Activated T-cell treated with anti-CD3 and anti-CD28 coated beads, Interleukin-2, amount 50 U/mL, for 48 hours (primary cell): Measurements from ENCODE around the gene HSD17B8.

Source experiments
- DNase-seq, 2 experiments: peaks; one replicate each; pipeline ENCODE4 v3.0.0-alpha.2; 2020

The HSD17B8 gene

GRCh38 chr6:33171880-33172687, 32.4 kb upstream of the HSD17B8 start:
- DNase-seq = no peak

GRCh38 chr6:33172688-33173534, 31.5 kb upstream of the HSD17B8 start:
- DNase-seq = no peak

- no peak for DNase-seq
These were observed 30.8 kb upstream of the HSD17B8 start for GRCh38 chr6:33173535-33174180.

DNA sequence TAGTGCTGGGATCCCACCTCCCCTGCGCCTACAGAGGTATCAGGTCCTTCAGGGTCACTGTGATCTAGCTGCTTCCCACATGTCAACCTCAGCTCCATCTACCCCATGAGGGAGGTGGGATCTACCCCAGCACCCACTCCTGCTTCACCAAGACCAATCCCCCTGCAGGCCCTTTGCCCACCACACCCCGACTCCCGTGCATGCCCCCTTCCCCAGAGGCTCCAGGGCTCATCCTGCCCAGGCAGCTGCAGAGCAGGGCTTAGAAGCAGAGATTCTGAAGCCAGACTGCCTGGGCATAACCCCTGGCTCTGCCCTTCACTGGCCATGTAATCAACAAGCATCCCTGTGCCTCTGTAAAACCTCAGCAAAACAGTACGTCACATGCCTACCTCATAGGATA, 29.7 kb upstream of the HSD17B8 start:
- DNase-seq = no peak

DNA sequence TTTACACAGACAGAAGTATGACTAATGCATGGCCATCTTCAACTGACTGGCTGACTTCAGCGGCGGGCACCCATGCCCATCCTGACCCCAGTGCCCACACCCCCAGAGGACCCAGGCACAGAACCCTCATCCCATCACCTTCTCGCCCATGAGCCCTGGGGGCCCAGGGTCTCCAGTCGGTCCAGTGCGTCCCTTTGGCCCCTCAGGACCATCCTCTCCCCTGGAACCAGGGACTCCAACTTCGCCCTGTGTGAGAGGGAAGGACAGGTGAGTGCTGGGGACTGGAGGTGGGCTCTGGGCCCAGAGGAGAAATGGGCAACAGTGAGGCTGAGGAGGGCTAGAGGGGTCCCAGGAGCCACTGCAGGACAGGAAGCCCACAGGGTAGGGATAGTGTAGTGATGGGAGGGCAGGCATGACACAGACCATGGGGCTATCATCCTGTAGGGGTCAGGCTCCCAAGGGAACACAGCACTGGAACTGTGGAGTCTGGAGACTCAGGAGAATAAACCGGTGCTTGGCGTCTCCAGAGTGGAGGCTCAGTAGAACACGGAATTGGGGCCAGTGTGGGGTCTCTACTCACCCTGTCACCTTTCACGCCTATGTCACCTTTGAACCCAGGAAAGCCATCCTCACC, 28.9 kb upstream of the HSD17B8 start:
- DNase-seq = no peak

- no peak for DNase-seq
These were observed 27.5 kb upstream of the HSD17B8 start for GRCh38 chr6:33176906-33177305.

- no peak for DNase-seq
These were observed 26.7 kb upstream of the HSD17B8 start for GRCh38 chr6:33177552-33178446.

- DNase-seq = no peak
These were observed 25.5 kb upstream of the HSD17B8 start for GRCh38 chr6:33178755-33179475.

- no peak for DNase-seq
These were observed 23.3 kb upstream of the HSD17B8 start for GRCh38 chr6:33181141-33181540.

DNA sequence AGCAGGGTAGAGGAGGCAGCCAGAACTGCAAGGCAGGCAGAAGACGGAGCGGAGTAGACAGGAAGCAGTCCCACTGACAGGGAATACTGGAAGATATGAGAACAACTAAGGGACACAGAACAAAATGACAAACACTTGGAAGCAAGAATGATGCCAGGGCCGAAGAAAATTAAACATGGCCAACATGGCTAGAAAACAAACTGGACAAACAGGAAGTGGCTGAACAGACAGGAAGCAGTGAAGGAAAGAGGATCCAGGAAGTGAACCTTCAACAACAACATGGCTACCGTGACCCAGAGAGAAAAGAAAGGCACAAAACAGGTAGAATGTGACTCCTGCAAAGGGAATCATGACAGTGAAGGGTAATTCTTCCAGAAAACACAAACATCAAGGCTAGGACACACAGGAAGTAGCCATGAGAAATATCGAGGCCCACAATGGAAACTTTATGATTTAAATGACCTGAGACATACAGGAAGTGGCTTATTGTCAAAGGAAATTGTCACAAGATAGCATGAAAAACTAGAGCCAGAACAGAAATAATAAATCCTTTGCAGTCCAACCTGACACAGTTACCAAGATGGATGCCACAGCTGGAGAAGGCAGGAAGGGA, 21.3 kb upstream of the HSD17B8 start:
- DNase-seq = no peak

DNA sequence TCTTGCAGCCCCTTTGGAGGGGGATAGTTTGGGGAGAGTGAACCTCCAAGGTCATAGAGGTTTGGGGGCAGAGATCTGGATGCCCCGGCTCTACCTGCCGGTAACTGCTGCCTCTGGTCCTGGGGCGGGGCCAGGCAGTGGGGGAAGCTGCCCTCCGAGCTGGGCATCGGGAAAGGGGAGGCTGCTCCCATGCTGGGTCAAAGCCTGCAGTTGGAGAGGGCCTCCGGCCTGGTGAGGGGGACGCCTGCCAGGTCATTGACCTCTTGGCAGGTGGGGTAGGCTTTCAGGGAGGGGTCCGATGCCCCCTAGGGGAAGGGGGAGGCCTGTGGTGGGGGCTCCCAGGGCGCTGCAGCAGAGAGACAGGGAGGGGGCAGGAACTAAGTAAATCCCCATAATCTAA, 19.3 kb upstream of the HSD17B8 start:
- no peak for DNase-seq

DNA sequence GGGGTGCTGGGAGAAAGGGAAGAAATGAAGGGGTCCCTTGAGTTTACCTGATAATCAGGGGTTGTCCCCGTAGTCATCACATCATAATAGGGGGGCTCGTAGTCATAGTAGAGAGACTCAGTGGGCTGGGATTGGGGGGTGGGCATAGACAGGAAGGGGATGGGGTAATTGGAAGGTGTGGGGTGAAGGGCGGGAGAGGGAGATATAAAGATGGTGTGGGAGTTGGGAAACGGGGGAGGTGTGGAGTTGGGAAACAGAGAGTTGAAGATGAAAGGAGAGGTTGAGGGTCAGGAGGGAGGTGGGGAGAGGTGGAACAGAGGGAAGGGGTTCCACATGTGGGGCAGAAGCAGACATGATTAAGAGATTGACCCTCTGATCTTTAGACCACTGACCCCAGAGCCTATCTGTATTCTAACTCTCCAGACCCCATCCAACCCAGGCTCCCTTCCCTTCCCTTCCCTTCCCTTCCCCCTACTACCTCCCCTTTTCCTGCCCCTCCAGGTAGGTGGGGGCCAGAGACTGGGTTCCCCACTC, 18.7 kb upstream of the HSD17B8 start:
- no peak for DNase-seq

- DNase-seq = no peak
These were observed 16.6 kb upstream of the HSD17B8 start for GRCh38 chr6:33187809-33188208.

GRCh38 chr6:33189164-33189563, 15.3 kb upstream of the HSD17B8 start:
- DNase-seq = no peak

DNA sequence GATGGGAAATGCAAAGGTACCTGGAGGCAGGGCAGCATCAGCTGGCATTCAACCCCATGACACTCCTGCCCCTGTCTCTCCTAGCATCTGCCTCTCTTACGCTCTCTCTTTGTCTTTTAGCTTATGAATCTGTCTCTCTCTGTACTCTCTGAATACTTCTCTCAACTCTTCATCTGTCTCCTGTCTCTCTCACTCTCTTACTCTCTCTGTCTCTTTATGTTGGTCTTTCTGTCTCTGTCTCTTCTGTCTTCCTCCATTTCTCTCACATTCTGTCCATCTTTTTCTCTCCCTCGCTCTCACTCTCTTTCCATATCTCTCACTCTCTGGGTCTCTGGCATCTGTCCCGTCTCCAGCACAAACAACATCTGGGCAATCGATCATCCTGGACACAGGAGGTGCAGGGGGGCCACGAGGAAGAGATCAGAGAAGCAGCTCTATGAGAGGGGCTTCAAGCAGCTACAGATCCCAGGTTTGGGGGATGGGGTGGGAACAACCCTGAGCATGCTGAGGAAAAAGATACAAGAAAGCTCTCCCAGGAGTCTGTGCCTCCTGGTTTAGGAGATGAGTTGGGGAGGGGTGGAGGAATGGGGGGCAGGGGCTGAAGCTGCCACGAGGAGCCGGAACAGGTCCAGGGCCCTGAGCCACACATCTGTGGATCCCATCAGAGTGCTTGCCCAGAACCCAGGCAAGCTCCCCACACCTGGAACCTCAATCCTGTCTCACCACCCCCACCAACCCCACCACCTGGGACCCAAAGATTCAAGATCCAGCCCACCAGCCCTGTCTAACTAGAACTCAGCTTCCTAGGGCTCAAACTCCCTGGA, 14.6 kb upstream of the HSD17B8 start:
- no peak for DNase-seq

GRCh38 chr6:33190504-33191107, 13.8 kb upstream of the HSD17B8 start:
- DNase-seq = no peak

DNA sequence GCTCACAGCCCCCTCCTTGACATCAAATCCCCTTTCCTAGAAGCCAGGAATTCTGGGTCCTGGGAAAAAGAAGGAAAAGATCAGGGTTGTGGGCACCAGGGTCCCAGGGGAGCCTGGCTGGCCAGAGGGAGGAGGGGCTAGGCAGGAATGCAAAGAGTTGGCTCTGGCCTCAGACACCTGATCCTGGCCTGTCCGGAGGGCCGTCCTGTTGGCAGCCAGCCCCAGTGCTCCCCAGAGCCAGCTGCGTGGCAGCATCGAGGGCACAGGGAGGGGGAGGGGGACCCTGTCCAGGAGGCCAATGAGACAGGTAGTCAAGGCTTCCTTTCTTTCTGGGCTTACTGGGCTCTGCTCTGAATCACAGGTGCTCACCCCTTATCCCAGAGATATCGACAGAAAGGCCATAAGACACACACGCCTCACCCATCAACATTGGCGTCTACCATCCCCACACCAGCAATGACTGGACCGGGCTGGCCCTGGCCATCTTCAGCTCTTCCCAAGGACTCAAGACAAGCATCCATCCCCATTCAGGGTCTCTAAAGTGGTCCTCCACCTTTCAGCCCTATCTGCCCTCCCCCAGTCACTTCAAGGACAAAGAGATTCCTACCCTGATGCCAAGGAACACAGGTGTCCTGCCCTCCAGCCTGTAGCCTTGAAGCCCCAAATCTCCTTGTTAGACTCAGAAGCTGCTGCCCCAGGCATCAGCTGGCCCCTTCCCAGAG, 12.9 kb upstream of the HSD17B8 start:
- DNase-seq = no peak

DNA sequence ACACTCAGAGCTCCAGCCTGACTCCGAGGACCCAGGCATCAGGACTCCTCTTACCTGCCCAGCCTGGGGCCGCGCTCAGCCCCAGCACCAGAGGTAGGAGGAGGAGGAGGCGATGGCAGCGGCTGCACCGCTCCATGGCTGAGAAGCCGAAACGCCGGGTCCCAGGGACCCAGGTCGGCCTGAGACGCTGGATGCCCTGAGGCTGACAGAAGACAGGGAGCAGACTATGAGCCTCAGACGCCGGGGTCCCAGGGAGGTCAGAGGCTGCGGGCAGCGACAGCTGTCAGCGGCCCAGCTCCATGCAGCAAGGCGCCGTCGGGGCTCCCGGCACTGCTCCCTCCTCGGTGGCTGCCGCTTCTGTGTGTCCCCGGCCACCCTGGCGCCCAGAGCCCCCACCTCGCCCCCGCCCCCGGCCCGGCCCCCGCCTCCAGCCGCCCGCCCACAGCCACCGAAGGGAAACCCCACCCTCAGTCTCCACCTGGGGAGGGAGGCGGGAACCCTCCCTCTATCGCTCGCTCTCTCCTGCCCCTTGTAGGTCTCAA, 12.3 kb upstream of the HSD17B8 start, which contains the start of gene COL11A2:
COL11A2 (minus strand) TSS at position 363 of the 542 bp plus-strand sequence; CDS start at position 136, 227 bp downstream.
- no peak for DNase-seq
